Measurements from ENCODE around the gene JPH2.
"Not testable (repeated sequence)": the region's sequence is repeated elsewhere in the genome, so short reads cannot be mapped to it uniquely, and the experiment has no call there.

The JPH2 gene

DNA sequence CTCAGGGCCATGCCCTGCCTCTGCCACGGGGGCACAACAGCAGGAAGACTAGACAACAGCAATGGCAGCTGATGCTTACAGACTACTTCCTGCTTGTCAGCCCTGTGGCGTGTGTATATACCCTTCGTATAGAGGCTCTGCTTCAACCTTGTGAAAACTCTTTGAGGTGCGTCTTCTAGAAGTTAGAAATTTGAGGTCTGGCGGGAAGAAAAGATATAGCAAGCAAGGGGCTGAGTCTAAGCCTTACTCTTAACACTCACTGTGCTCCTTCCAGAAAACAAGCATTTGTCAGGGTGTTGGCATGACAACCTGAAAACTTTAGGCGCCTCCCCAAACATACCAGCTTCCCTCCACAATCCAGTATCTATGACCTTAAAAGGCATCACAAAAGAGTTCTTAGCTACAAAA, 33.3 kb downstream of the JPH2 start:
- DNase-seq, result no peak

DNA sequence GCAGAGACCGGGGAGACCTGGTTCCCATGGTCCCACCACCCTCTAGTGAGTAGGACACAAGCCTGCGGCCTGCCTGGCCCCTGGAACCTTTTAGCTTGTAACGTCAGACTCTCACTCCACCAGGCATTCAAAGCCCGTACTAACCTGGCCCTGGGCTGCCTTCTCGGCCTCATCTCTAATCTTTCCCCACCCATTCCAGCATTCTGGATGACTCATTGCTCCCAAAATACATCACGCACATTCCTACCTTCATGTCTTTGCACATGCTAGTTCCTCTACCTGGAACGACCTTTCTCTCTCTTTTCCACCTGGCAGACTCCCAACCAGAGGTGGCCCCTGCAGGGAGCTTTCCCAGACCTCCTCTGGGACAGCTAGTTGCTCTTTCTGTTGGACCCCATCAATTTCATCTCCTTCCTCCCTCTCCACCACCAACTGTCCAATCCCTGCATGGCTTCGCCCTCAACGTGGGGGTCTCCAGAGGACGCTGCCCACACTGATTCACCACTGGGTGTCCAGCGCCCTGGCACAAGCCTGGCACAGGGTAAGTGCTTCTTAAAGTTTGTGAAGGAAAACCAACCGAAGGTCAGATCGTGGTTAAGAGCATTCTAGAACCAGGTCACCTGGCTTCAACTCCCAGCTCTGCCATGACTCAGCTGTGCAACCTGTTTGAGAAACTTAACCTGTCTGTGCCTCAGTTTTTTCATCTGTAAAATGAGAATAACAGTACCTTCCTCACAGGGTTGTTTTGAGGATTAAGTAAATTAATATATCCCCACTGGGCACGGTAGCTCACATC, 35.2 kb downstream of the JPH2 start:
- DNase-seq, result no peak

DNA sequence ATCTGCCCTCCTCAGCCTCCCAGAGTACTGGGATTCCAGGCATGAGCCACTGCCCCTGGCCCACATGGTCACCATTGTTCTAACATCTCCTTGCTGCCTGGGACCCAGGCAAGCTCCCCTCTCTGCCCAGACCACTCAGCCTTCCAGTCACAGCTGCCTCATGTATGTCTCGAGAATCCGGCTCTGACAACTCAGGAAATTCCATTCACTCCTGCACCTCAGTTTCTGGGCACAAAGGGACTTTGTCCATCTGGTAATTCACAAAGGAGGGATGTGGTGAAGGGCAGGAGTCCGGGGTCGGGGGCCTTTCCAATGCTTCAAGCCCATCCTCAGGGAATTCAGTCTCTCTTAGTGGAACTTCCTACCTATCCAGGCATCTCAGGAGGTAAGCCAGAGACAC, 40.7 kb downstream of the JPH2 start:
- no peak for DNase-seq

DNA sequence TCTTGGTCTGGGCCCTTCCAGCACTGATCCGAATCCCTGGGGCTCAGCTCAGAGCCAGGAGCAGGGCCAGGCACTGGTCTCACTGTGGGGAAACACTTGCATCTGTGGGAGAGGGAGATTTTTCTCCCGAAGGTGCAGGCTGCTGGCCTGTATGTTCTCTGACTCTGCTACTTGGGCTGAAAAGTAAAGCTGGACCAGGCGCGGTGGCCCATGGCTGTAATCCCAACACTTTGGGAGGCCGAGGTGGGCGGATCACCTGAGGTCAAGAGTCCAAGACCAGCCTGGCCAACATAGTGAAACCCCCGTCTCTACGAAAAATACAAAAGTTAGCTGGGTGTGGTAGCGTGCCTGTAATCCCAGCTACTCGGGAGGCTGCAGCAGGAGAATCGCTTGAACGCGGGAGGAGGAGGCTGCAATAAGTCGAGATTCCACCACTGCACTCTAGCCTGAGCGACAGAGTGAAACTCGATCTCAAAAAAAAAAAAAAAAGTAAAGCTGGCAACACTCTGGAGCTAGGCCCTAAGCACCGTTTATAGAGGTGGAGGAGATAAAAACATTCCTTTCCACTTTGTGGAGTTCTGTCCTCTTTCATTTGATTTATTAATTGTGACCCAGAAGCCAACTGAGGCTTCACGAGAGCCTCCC, 41.7 kb downstream of the JPH2 start:
- DNase-seq, result no peak

DNA sequence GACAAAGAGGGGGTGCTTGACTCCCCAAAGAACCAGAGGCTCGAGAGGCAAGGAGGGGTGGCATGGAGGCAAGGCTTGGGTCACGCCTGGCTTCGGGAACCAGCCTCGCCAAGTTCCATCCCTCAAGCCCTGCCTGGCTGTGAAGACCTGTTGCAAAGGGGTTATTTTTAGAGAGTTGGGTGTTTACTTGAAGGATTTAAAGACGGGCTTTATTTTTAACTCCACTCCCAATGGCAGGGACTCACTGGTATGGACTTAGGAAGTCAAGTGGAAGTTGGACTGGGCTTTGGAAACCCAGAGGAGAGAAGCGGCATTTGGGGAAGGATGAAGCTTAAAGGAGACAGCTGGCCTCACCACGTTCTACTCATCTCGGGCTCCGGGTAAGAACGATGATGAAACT, 43.1 kb downstream of the JPH2 start:
- no peak for DNase-seq

DNA sequence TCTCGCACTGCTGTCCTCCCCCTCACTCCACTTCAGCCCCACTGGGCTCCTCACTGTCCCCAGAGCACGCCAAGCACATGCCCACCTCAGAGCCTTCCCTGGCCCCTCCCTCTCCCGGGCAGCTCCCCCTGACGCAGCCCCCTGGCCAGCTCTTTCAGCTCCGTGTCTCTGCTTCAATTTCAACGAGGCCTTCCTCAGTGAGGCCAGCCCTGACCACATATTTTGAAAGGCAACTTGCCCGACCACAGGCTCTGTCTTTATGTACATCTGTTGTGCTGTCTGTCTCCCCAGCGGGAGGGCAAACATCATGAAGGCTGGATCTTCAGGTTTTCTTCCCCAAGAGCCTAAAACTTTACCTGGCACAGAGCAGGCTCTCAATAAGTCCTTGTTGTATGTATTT, 44.6 kb downstream of the JPH2 start:
- no peak for DNase-seq

DNA sequence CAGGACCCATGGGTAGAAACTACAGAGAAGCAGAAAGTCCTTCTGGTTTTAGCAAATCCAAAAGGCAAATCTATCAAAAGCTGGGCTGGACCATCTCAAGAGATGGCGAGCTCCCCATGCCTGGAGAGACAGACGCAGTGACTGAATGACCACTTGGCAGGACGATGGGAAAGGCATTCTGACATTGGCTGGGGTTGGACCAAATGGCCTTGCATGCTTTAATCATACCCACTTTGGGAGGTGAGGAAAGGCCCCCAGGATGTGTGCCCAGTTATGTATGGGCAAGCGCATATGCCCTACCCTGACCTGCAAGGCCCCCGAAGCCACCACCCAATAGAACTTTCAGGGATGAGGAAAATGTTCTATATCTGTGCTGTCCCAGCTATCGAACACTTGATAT, 45.1 kb downstream of the JPH2 start:
- DNase-seq, result no peak

DNA sequence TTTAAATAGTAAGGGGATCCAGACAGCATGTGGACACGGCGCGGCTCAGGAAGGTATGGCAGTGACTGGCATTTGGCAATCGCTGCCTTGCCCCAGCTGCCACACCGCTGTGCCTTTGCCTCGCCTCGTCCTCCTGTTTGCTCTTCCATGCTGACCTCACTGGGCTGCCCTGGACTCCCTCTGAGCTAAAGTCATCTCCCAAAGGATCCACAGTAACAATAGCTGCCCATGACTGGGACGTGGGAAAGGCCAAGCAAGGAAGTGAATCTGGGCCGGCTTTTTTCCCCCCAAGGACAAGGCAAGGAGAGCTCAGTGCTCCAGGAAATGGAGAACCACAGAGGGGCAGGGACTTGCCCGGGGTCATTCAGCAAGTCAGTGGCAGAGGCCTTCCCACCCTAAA, 48.1 kb downstream of the JPH2 start:
- DNase-seq, result no peak

DNA sequence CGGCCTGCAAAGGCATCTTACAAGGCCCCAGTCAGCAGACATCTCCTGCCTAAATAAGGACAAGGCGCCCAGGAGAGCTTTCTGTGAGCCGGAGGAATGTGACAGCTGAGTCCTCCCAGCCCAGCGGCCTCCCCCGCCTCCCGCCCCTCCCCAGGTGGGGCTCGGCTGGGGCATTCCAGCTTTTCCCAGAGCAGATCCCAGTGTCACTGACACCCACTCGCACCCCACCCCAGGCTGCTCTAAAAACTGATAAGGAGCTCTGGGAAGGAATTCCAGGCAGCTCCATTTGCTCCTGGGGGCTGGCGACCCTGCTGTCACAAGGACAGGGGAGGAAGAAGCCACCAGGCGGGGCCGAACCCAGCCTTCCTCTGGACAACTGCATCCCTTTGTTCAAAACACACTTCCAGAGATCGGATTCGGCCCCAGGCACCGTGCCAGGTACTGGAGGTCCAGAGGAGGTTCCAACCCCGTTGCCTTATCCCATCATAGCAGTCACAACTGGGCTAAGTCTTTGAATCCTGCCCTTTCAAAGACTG, 49.7 kb downstream of the JPH2 start:
- DNase-seq, result no peak

DNA sequence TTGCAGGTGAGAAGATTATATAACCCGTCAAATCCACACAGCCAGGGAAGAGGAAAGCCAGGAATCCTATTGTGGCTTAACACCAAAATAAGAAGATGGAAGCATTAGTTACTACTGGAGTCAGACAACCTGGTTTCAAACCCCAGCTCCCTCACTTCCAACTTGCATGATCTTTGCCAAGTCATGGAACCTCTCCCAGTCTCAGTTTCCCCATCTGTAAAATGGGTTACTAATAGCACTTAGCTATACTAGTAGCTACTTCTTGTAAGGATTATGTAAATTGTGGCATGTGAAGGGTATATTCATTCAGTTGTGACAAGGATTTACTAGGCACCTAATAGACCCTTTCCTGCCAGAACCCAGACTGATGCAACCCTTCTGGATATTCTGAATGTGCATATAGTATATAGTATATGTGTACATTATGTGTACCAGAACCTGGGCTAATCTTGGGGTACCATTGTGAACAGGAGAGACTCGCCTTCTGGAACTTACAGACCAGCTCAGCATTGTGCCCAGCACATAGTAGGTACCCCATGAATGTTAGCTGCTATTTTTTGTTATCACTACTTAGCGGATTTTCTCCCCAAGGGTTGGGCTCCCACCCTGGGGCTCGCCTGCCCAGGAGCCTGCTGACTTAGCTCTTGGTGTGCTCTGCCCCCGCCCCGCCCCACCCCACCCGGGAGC, 50.3 kb downstream of the JPH2 start:
- no peak for DNase-seq

DNA sequence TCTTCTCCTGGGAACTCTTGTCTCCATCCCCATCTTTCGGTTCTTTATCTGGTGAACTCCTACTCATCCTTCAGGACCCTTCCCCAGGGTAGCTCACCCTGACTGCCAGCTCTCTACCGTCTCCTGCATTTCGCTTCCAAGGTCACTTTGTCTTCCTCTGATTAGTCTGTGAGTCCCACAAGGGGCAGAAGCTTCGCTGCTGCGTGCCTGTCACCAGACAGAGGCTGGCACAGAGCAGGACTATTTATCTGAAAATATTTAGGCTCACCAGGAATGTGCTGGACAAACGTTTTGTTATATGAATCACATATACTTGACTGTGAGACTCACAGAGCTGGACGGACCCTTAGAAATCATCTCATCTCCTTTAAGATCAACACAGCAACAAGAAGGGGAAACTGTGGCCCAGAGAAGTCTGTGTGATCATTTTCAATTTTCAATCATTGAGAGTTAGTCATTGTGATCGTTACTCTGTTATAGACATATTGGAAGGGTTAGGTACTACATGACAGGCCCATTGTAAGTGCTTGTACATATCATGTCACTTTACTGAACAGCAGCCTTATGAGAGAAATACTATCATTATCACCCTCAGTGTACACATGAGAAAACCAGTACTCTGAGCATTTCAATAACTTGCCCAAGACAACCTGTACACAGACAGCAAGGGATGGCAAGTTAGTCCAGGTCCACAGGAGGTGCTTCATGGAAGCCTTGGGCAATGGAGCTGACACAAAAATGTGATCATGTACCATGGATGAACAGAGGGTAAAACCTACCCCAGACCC, 51.4 kb downstream of the JPH2 start:
- DNase-seq, result no peak

DNA sequence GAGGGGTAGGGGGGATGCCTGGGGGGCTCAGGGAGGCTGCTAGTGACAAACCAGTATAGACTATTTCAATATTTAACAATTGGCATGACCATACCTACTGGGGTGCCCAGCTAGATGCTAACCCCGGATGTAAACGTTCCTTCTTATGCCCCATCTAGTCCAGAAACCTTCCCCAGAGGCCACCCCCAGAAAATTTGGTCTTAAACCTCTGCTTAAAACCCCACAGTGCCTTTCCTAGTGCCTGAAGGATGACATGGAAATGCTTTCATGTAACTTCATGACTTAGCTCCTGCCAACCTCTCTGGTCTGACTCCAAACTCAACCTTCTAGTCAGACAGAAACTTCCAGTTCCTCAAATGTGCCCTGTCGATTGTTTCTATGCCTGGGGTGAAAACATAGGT, 52.0 kb downstream of the JPH2 start:
- DNase-seq, result no peak

DNA sequence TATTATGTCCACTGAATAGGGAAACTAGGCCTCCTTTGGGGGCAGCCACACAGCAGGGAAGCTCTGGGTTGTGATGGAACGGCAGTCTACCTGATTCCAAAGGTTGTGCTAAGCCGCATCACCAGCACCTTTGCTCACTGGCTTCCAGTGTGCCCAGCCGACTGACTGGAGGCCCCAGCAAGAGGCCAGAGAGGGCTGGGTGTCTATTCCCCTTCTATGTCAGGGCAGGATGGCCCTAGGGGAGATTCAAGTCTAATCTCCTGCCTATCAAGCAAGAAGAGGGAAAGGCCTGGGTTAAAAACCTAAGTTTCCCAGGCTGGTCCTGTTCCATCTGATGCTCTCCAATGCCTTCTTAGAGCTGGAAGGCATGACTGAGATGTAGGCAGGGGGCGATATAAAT, 53.6 kb downstream of the JPH2 start:
- no peak for DNase-seq

DNA sequence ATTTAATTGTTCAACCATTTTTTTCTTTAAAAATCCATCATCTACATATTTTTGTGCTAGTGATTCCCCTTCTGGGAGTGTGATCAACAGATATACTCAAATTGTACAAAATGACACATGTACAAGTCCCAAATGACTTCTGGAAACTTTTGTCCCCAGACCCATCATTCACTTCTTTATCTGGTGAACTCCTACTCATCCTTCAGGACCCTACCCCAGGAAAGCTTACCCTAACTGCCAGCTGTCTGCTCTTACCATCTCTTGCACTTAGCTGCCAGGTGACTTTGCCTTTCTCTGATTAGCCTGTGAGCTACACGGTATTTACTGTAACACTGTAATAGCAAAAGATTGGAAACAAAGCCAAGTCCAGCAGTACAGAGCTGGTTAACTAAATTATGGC, 55.3 kb downstream of the JPH2 start:
- no peak for DNase-seq

DNA sequence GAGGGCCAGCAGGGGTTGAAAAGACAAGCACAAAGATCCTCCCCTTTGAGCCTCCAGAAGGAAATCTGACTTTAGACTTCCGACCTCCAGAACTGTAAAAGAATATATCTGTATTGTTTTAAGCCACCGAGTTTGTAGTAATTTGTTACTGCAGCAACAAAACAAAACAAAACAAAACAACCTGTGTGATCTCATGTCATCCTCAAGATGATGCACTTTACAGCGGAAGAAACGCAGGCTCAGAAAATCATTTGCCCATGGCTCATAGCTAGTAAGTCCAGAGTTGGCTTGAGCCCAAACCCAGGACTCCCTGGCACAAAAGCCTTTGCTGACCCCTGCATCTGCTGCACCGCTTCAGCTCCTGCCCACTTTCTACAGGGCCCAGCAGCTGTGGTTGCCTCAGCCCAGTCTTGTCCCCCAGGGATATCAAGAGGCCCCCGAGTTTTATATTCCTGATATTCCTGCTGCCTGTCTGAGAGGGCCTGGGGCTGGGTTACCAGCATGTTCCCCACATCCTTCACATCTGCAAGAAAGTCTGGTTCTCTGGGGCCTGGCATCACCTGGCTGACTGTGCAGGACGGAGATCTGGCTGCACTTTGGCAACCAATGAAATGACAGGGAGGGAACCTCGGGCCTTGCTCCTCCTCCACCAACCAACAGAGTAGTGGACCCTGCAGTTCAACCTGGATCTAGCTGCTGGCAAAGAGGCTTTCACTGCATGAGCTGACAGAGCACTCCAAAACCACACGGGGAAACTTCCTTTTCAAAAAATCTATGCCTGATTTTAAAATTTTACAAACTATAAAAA, 56.9 kb downstream of the JPH2 start:
- DNase-seq, result no peak

DNA sequence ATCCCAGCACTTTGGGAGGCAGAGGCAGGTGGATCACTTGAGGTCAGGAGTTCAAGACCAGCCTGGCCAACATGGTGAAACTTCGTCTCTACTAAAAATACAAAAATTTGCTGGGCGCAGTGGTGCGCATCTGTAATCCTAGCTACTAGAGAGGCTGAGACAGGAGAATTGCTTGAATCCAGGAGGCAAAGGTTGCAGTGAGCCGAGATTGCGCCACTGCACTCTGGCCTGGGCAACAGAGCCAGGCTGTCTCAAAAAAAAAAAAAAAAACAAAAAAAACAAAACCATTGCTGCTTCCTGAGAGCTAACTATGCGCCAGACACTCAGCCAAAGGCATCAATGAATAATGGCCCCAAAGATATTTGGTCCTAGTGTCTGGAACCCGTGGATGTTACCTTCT, 57.7 kb downstream of the JPH2 start:
- not testable (repeated sequence) for DNase-seq

DNA sequence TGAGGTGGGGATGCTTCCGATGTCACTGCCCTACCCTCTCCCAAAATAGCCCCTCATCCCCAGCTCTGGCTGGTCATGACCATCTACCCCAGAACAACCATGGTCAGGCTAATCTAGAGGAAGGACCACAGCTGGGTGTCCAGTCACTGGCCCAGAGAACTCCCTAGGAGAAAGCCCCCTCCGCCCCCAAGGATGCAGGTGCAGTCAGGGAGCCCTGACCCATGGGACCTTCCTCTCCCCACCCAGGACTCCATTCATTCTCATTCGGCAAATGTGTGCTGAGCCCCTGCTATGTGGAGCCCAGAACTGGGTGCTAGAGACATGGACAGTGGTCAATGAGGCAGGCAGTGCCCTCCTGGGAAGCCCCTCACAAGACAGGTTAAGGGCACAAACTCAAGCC, 60.5 kb downstream of the JPH2 start:
- DNase-seq, result no peak

DNA sequence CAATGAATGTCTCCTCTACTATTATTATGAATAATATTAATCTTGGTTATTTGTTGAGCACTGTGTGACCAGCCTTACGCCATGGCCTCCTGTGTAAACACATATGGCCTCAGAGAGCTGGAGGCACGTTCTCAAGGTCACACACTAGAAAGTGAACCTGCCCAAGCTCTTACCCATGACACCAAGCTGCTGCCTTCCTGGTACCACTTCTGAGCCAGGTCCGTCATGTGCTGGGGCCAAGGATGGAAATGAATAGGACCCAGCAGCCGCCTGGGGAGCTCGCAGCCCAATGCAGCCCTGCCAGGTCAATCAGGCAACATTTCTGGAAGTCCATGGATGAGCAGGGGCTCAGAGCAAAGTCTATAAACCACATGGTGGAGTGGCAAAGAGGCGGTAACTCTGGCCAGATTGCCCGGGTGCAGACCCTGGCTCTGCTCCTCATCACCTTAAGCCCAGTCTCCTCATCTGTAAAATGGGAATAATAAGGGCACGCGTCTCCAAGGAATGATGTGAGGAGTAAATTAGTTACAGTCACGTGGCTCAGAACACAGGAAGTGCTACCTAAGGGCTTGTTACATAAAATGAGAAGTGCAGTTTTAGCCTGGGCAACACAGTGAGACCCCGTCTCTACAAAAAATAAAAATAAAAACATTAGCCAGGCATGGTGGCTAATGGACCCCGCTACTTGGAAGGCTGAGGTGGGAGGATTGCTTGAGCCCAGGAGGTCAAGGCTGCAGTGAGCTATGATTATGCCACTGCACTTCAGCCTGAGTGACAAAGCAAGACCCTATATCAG, 61.5 kb downstream of the JPH2 start:
- no peak for DNase-seq

DNA sequence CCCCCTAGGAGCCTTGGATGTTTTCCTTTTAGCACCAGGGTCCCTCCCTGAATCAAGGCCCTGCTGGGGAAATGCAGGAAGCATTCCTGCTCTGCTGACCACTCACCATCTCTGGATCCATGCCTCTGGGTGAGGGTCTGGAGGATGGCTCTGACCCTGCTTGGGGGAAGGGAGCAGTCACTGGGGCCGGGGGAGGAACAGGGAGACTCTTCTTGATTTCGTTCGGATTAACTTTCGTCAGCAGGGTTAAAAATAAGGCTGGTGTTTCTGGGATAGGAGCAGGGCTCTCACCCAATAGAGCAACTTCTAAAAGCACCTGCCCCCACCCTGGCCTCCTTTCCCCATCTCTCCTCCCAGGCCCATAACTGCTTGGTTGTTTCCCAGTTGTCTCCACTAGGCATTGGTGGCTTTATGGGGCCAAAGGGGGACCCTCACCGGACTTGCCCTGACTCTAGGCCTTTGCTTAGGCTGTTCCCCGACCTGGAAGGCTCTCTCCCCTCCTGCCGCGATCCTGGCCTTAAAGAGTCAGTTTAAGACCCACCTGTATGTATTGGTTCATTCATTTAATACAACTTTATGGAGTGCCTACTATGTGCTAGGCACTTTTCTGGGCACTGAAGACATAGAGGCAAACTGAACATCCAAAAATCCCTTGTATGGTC, 63.0 kb downstream of the JPH2 start:
- DNase-seq, result no peak

DNA sequence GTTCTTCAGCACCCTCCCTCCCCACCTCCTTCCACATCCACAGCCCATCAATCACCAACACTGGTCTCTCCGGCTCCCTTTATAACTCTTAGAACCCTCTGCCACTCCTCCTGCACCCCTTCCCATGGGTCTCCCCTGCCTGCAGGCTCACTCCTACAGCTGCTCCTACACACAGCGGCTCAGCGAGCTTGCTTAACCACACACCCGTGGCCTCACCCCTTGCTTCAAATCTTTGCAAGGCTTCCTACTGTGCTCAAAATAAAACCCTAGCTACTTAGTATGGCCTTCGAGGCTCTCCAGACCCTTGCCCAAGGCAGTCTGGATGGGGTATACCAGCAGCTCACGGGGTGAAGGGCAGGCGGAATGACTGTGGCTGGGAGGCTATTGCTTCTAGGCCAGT, 63.7 kb downstream of the JPH2 start:
- no peak for DNase-seq

Data from 8988T (cell line).